NCI-H1436 treated with DMSO at 0.1 percent for 48 hours (cell line): ENCODE data around the gene C16orf46.

Experiments
- DNase-seq: peaks from one replicate; lab custom pipeline; 2025; lab: John Stamatoyannopoulos, UW

Gene C16orf46

DNA sequence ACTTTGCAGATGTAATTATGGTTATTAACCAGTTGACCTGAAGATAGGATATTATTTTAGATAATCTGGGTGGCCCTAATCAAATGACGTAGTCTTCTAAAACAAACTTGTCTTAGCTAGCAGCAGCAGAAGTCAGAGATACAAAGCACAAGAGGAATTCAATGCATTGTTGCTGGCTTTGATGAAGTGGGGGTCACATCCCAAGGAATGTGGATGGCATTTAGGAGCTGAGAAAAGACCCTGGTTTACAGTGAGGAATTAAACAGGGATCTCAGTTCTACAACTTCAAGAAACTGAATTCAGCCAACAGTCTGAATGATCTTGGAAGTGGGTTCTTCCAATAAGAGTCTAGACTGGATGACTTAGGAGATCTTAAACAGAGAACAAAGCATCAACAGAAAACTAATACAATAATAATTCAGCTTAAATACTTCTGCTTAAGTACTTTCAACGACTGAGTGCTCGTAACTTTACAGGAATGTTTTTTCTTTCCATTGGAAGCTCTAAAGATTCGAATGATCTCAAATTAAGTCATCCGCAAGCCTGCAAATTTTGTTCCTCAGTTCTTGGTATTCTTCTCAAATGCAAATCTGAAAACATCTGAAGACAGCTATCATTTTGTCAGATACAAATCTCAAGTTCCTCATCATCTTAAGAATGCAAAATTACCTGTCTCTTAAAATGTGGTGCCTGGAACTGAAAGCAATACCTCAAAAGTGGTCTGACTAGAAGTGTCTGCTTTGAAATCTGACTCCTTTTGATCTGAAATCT is 3.3 kb downstream of the C16orf46 start:
- no peak for DNase-seq

DNA sequence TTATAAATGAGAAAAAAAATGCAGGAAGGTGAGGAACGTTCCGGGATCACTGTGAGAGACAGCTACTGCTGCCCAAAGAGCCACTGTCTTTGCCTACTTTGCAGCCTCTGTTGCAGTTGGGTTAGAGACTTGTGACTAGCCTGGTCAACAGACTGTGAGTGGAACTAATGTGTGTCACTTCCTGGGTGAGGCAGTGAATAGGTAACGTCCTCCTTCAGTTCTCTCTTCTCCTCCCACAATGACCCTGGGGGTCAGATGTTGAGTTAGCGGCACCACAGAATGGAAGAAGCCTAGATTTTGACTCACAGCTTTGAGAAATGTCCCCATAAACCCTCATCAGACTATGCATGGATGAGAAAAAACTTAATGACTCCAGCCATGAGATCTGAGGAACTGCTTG is 5.2 kb downstream of the C16orf46 start:
- DNase-seq = no peak

DNA sequence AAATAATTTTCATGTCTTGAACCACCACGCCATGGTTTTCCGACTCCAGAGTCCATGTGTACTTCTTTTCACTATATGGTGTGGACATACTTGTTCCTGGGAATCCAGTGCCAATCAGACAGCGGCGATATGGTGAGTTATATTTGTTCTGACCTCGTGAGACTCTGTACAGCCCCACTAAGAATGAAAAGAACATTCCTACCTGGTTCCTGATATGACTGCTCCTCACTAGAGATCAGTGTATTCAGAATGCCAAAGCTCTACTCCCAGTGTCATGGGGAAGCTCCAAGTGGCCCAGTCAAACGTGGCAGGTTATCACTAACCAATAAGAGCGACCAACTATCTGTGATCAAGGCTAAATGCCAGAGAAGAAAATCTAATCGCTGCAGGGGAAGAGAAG is 6.1 kb downstream of the C16orf46 start:
- no peak for DNase-seq

DNA sequence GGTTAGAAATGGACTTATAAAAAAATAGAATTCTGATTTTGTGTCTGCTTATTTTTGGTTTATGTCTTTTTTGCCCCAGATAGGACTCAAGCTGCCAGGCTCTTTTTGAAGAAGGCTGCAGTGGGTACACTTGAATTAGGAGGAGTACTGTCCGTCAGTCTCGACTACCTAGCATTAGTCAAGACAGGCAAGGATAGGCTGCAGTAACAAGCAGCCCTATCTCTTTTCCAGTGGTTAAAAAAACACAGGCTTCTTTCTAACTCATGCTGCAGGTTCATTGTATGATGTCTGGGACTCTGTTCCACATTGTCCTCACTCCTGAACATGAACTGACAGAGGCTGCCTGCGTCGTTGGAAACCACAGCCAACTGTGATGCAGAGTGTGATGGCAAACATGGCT is 8.0 kb downstream of the C16orf46 start:
- no peak for DNase-seq

DNA sequence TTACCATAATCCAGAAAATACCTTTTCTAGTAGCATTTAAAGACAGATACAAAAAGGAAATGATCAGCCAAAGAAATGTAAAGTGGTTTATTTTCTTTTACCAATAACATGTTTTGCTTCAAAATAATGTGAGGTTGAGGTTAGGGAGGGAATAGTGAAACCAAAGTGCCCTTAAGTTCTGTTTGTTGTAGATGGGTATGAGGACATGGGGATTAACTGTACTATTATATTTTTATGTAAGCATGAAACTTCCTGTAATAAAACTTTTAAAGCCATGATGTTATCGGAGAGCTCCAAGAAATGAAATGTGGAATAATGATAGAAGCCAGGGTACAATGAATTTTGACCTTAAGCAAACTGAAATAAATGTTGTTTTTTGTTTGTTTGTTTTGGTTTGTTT is 9.9 kb downstream of the C16orf46 start:
- no peak for DNase-seq

DNA sequence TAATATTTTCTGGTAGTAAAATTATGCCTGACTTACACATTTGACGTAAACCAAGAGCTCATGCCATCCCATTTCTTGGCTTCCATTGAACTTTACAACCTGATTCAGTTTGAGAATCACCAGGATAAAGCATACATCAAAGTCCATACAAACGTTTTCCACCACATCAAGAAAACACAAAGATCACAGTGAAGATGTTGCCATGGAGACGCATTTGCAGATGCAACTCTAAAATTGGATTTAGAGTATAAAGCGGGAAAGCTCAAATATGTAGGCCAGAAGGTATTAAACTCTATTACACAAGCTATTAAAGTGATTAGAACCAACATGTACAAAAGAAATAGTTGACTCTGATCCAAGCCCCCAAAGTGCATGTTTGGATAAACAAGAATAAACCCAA is 10.4 kb downstream of the C16orf46 start:
- no peak for DNase-seq

DNA sequence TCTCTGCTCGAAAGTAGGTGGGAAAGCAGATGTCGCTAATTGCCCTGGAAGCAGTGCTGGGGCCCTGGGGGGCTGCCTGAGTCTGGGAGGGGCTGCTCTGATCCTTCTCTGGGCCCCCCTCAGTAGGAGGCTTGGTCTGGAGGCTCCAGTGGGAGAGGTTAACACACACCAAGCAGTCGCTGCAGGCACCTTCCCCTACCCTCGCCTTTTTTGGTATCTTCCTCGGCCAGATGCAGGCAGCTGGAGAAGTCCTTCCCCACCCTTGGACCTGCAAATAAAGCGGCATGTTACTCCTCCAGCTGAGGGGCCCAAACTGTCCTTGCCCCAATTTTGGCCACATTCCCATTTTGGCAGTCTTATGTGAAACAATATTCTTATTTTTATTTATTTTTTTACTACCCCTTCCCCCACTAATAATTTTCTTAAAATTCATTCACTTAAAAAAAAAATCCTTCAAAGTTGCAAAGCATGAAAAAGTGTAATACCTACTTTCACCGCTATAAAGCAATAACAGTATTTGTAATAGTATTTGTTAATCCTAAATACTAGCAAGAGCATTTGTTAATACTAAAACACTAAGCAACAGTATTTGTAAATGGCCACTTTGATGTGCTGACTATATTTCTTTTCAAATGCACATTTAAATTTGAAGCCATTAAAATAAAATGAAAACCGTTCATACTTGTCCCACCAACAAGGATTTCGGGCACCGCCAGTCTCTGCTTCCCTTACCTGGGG is 15.0 kb downstream of the C16orf46 start:
- no peak for DNase-seq

DNA sequence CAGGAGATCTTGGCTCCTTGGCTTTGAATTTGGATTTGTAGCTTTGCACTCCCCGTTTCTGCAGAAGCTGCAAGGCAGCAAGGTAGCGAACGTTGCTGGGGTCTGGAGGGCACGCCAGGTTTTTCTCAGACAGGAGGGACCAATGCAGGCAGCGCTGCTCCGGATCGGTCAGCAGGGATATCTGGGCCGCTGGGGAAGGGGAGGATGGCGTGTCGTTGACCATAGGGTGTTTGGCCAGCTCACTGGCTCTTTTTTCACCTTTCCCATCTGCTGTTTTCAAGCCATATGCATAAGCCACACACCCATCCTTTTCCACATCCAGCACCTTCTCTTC is 15.8 kb downstream of the C16orf46 start:
- no peak for DNase-seq

DNA sequence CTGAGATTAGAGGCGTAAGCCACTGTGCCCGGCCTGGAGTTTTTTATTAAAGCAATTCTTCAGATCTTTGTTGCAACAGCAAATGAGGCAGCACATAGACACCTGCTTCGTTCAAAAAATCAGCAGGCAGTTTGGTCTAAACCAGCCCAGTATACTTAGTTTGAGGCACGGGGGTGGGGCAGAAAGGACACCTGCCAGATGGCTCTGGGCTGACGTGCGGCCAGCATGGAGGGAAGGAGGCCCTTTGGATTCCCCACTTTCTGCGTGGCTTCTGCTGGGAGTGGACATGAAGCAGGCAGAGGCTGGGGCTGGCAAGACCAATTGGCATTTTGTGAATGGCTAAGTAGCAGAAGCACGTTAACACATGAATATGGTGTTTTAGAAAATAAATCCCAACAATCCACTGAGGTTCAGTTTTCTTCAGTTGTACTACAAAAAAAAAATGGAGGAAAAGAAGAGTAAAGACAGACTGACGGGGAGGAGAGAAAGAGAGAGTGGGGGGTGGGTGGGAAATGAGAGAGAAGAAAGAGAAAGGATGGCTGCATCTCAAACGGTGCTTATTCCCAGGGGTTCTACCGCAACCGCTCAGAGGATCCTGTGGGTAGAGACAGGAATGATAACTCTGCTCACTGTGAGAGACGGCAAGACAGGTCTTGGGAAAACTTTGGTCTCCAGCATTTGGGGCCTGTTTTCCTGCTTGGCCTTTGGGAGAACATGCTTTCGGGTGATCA is 16.3 kb downstream of the C16orf46 start:
- no peak for DNase-seq

DNA sequence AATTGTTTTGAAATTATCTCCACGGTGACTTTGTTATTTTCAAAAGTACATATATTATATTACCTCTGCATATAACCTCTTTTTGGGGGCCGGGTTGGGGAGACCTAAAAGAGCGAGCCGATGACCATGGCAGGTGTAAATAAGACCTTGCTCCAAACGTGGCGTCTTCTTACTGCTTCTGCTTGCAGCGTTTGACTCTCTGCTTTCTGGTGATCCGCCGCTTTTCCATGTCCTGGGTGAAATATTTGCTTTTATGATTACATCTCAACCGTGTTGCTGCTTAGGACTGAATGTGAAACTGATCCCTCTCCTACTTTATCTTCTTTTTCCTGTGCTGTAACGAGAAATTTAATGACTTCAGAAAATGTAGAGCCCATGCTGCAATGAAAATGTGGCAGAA is 23.3 kb downstream of the C16orf46 start:
- no peak for DNase-seq

DNA sequence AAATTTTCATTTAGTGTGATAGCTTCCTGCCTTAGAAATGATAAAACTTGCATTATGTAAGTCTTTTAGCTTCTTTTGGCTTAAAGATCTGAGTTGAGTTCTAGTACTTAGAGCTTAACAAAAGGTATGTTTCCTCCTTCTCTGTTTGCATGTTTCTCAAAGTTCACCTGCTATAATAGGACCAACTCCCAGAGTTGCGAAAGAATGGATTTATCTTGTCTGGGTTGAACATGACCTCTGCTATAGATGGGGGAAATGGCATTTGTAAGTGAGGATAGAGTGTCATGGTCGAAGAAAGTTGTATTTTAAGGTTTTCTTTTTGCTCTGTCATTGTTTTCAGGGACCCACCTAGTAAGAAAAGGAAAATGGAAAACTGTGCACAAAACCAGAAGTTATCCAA is 34.2 kb downstream of the C16orf46 start:
- DNase-seq = no peak

DNA sequence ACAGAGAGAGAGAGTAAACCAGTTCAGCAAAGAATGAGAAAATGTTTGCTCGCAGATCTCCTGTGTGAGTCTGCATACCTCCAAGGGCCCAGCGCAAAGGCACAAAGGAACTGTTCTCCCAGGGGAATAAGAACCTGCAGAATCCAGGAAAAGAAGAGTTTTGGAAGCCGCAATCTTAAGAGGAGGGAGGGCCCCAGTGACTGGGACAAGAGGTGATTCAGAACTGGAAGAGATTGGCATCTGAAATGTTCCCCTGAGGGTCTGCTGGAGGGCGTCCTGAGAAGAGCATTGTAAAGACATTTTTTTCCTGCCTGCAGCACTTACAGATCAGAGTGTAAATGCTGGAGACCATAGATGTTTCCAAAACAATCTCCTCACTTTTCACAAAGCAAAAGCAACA is 35.3 kb downstream of the C16orf46 start:
- DNase-seq = no peak

DNA sequence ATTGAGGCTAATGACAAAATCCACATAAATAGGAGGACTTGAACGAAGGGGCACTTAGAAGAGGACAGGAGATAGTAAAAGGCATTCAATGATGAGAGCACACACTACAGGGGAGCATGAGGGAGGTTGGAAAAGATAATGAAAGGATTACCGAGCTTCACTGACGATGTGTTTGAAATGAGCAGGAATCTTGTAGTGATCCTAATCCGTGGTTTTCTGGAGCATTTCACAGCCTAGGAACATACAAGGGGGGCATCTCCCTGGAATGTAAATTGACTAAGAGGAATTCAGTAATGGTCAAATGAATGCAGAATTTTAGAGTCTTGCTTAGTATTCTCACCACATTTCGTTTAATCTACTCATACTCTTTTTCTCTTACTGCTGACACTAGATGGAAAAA is 36.2 kb downstream of the C16orf46 start:
- no peak for DNase-seq

DNA sequence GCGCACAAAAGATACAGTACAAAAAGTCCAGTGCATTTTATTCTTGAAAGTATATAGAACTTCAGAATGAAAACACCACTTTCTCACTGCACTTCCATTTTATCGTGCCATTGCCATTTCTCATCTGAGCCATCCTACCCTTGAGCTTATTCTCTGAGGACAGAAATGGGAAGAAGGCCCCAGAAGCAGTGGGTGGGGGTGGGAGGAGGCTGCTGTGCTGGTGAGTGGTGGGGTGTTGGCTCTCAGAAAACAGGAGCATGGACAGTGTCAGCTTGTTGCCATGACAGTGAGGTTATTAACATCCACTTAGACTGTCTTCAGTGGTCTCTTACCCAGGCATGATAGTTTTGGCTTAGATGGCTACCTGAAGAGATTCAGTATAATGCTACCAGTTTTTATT is 36.9 kb downstream of the C16orf46 start:
- no peak for DNase-seq

DNA sequence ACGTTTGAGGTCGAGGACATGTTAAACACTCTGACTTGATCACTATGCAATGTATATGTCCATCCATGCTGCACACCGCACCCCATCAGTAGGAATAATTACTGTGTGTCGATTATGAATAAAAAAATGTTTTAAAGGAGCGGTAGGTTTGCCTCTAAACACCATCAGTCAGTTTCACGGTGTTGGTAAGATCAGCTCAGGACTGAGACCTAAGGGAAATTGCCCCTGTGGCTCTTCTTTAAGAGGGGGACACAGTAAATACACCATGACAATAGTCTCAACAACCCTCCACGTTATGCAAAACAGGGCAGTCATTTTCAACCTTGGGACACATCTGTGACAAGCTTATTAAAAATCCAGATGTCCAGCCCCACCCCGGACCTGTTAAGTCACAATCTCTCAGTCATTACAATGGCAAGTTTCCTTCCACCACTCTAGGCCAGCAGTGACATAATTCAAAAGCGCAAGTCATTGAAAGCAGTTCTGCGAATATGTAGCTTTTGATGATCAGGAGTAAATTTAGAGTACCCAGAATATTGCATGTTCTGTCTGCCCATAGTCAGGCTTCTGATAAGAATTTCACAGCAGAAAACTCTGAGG is 40.2 kb downstream of the C16orf46 start:
- DNase-seq = no peak

DNA sequence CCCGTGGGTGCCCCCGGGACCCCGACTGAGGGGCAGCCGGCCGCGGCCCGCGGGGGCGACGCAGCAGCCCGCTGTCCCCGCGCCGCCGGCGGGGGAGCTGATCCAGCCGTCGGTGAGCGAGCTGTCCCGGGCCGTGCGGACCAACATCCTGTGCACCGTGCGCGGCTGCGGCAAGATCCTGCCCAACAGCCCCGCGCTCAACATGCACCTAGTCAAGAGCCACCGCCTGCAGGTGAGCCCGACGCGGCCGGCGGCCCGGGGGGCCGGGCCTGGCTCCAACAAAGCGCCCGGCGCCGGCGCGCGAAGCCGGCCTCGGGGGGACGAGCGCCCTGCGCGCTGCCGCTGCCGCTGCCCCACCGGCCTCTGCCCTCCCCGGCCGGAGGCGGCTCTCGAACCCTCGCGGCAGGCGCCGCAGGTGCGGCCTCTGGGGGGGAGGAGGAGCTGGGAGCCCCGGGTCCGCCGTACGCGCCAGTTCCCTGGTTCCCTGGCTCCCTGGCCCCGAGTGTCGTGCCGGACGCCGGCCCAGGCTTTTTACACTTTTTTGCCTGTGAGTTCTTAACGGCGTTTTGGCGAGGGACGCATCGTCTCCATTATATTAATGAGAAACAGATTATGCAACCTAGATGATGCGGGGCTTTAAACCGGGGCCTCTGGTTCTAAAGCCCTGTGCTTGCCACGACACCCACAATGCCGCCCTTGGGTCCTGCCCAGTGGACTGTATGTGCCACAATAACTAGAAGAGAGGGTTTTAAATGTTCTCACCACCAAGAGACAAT is 40.9 kb downstream of the C16orf46 start:
- no peak for DNase-seq

DNA sequence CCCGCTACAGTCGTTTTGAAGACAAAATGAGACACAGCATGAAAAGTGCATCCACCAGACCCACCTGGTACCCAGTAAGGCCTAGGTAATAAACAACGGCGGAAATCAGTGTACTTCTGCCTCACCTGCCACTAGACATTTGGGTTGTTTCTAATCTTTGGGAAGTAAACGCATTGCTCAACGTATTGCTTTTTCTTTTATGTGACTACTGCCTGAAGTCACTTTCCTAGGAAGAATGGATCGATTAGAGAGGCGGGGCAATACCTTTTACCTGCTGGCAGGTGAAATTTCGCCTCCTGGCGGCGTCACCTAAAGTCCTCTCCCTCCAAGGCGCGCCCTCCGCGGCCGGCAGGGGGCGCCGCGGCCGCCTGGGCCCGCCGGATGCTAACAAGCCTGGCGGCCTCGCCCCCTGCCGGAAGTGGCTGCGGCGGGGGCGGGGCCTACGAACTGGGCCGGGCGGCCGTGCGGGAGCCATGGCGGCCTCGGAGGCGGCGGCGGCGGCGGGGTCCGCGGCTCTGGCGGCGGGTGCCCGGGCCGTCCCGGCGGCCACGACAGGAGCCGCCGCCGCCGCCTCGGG is 41.6 kb downstream of the C16orf46 start, which contains the start of gene ATMIN:
TSS of gene ATMIN (plus strand) at position 445 of the 577 bp plus-strand sequence. CDS start at position 474, 29 bp downstream.
- DNase-seq = peak; percentile 47

DNA sequence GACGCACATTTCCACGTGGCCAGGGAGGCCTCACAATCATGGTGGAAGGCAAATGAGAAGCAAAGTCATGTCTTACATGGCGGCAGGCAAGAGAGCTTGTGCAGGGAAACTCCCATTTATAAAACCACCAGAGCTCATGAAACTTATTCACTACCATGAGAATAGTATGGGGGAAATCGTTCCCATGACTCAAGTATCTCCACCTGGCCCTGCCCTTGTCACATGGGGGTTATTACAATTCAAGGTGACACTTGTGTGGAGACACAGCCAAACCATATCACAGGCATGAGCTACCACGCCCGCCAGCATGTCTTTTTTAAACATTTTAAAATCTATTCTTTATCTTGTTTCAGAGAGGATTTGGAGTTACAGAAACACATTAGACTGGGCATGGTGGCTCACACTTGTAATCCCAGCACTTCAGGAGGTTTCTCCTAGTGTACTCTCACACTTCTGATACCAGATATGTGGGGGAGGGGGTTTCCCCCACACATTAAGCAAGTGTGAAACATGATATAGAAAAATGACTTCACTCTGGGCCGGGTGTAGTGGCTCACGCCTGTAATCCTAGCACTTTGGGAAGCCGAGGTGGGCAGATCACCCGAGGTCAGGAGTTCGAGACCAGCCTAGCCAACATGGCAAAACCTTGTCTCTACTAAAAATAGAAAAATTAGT is 47.0 kb downstream of the C16orf46 start:
- no peak for DNase-seq

DNA sequence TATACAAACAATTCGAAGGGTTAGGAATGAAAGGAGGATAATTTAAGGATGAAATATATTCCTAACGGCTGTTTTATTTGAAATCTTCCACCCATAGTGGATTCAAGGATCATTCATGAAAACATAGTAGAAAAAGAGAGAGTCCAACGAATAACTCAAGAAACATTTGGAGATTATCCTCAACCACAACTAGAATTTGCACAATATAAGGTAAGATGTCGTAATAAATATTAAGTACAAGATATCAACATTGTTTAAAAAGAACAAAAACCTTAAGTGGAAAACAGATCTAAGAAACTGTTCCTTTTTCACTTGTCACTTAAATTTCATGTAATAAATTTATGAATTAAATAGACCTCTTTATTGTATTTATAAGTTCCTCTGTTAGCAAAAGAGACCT is 50.6 kb downstream of the C16orf46 start:
- DNase-seq = no peak

DNA sequence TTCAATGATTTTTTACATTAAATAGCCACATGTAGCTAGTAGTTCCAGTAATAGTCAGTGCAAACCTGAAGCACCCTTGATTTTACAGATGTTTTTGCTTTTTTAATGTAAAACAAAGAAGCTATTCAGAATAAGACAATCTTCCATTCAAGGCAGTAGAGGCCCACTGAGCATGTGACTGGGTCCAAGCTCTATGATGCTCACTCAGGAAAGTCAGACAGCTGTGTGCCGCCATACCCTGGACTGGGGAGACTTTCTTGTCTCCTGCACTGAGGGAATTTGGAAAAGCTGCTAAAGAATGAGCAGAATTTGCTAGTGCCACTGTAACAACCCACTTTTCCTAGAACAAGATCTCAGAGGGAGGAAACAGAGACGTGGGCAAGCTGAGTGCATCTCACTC is 58.5 kb downstream of the C16orf46 start:
- no peak for DNase-seq

DNA sequence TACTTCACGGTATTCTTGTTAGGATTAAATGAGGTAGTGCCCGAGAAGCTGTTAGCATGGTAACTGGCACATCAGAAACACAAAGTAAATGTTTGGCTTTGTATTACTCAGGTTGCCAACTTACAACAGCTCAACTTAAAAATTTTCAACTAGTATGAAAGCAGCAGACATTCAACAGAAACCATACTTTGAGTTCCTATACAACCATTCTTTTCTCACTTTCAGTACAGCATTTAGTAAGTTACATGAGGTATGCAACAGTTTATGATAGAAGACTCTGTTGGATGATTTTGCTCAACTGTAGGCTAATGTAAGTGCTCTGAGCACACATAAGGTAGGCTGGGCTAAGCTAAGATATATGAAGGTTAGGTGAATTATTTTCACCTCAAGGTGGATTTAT is 62.4 kb downstream of the C16orf46 start:
- DNase-seq = no peak
